Measurements from ENCODE around the gene ALOX15B. TPM values are rescaled to one million over a fixed set of nuclear protein-coding genes. Genes with fewer than 3 reads are reported as not detected.
"Not testable (repeated sequence)": the region's sequence is repeated elsewhere in the genome, so short reads cannot be mapped to it uniquely, and the experiment has no call there.

The ALOX15B gene
- total RNA-seq, 2 donors from 2014 or later = 0.55 to 2.5 TPM

DNA sequence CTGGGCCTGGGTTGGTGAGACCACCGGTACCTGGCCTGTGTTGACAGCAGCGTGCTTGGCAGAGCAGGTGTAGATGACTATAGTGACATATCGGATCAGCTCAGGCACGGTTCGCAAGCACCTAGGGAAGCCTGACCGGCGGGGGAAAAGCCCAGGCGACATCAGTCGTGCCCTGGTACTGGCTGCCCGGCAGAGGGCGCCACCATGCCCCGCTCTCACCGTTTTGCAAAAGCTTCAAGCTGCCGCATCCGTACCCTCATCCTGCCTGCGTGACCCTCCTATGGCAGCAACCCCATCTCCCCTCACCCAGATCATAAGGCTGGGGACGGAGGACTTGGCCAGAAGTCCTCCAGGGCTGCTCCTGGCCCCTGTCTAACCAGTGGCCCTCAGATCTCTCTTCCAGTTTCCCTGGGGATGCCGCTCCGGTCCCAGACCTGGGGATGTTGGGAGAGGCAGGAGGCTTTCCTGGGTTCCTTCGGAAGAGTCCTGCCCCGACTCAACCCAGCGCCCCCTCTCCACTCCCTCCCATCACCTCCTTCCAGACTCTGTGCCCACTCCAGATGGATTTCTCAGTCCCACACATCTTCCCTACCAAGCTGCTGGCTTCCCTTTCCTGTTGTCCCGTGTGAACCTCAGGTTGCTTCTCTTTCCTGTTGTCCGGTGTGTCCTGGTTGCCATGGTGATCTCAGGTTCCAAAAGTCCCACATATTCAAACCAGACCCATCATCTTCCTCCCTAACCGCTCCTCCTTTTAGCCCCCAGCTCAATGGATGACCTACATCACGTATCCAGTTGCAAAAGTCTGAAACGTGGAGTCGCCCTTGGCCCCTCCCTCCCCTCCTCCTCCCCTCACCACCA, 35.0 kb downstream of the ALOX15B start:
- peak; percentile 62 to 80 for DNase-seq
- ATAC-seq = peak; percentile 40
- intact Hi-C loops (cut with DNase I, micrococcal nuclease) = no loop called here

- no peak for ATAC-seq
- no peak for DNase-seq
- intact Hi-C loops (cut with DNase I, micrococcal nuclease) = no loop called here
Measured at GRCh38 chr17:8074554-8074953, 35.7 kb downstream of the ALOX15B start.

- intact Hi-C loops (cut with DNase I, micrococcal nuclease) = no loop called here
- ATAC-seq (no peak), DNase-seq (no peak)
Measured at GRCh38 chr17:8075081-8075480, 36.2 kb downstream of the ALOX15B start.

- no peak for ATAC-seq
- DNase-seq = no peak
- intact Hi-C loops (cut with DNase I, micrococcal nuclease) = no loop called here
Measured at GRCh38 chr17:8075574-8076342, 36.9 kb downstream of the ALOX15B start.

- intact Hi-C loops (cut with DNase I, micrococcal nuclease) = no loop called here
- DNase-seq (no peak), ATAC-seq (no peak)
Measured at GRCh38 chr17:8076502-8077266, 37.8 kb downstream of the ALOX15B start.

DNA sequence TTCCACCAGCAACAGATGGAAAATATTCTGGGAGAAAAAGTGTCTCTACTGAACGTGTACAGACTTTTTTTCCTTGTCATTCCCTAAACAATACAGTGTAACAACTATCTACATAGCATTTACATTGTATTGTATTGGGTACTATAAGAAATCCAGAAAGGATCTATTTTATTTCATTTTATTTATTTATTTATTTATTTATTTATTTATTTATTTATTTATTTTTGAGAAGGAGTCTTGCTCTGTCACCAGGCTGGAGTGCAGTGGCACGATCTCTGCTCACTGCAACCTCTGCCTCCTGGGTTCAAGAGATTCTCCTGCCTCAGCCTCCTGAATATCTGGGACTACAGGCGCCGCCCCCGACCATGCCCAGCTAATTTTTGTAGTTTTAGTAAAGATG, 39.1 kb downstream of the ALOX15B start:
- intact Hi-C loops (cut with DNase I, micrococcal nuclease); ATAC-seq; DNase-seq: not testable (repeated sequence)

DNA sequence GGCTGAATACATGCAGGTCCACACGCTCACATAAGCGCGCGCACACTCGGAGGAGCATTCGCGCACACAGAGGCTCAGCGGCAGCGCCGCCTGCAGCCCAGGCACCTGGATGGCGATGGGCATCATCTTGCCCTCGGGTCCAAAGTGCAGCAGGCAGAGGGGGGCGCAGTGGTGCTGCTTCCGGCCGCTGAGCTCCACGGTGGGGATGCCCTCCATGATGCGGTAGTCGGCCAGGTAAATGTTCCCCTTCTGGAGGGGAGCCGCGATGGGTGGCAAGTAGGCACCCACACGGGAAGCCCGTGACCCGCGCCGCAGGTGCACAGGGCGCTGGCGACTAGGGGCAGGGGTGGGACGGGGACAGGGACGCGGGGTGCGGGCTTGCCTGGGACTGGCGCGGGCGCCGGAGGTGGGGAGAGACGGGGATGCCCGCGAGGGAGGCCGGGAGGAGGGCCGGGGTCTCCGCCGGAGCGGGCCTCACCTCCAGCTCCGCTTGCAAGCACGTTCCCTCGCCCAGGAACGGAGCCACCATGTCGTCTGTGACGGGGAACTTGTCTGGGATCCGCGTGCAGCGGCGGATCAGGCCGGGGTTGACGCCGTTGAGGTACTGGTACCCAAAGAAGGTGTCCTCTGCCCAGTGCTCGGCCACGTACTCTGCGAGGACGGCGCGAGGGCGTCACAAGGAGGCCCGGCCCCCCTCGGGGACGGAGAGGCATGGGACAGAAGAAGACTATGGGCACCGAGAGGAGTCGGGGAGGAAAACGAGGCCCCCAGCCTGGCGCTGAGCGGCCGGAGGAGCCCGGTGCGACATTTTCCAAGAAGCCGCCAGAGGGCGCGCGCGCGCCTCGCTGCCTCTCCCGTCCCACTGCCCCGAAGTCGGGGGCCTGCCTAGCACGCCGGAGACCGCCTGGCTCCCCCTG, 40.7 kb downstream of the ALOX15B start:
- intact Hi-C loops (cut with DNase I, micrococcal nuclease) = loop anchor here in 1 of 2 donors (10.0 kb wide), 1 partner anchor 225 kb away; no protein-coding TSS in a partner anchor
- DNase-seq (peak; percentile 62 to 80), ATAC-seq (peak; percentile 84)

DNA sequence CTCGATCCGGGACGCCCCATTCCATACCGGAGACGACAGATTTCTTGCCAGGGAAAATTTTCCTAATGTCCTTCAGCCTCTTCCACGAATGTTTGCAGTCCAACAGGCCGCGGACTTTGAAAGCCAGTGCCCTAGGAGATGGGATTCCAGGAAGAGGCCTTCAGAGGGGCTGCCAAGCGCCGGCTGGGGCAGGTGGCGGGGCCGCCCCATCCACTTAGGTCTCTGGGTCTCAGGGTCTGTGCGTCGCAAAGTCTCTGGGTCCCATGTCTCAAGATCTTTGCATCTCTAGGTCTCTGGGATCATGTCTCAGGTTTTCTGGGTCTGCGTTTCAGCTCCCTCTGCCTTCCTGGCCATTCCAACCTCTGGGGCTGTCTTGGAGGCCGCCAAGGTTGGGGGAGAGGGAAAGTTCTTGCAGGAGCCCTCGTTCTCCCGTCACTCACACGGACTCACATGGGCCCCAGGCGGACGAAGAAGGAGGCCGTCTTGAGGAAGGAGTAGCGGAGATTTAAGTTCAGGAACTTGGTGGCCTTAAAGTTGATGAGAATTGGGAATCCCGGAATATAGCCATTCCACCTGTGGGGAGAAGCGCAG, 41.4 kb downstream of the ALOX15B start:
- ATAC-seq = no peak
- intact Hi-C loops (cut with DNase I, micrococcal nuclease) = loop anchor here in 1 of 2 donors (10.0 kb wide), 1 partner anchor 224 kb away; no protein-coding TSS in a partner anchor
- DNase-seq = no peak

DNA sequence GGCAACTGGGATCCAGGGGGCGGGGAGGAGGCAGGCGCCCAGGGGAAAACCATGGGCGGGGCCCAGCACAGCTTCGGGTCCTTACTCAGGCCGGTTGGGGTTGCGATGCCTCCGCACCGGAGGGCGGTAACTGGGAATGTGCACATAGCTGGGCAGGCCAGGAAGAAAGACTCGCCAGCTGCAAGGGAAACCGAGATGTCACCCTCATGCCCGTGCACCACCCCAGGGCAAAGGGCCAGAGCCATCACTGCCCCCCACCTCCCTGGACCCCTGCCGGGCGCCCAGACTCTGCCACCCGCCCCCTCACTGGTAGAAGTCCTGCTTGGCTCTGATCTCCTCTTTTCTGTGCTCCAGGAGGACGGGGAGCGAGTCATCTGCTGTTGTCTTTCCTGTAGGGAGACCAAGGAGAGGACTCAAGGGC, 42.0 kb downstream of the ALOX15B start:
- DNase-seq = no peak
- peak; percentile 22 for ATAC-seq
- intact Hi-C loops (cut with DNase I, micrococcal nuclease) = loop anchor here in 1 of 2 donors (10.0 kb wide), 1 partner anchor 224 kb away; no protein-coding TSS in a partner anchor

DNA sequence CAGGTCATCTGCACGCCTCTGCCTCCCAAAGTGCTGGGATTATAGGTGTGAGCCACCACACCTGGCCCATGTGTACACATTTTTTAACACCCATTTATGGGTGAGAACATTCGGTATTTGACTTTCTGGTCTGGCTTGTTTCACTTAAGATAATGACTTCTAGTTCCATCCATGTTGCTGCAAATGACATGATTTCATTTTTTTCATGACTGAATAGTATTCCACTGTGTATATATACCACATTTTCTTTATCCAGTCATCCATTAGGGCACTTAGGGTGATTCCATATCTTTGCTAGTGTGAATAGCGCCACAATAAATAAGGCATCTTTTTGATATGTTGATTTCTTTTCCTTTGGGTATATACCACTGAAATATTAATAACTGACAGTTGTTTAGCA, 43.0 kb downstream of the ALOX15B start:
- DNase-seq = no peak
- ATAC-seq = no peak
- intact Hi-C loops (cut with DNase I, micrococcal nuclease) = loop anchor here in 1 of 2 donors (10.0 kb wide), 1 partner anchor 223 kb away; no protein-coding TSS in a partner anchor

GRCh38 chr17:8082292-8082691, 43.4 kb downstream of the ALOX15B start:
- ATAC-seq (no peak), DNase-seq (no peak)
- intact Hi-C loops (cut with DNase I, micrococcal nuclease) = loop anchor here in 1 of 2 donors (10.0 kb wide), 1 partner anchor 223 kb away; no protein-coding TSS in a partner anchor

DNA sequence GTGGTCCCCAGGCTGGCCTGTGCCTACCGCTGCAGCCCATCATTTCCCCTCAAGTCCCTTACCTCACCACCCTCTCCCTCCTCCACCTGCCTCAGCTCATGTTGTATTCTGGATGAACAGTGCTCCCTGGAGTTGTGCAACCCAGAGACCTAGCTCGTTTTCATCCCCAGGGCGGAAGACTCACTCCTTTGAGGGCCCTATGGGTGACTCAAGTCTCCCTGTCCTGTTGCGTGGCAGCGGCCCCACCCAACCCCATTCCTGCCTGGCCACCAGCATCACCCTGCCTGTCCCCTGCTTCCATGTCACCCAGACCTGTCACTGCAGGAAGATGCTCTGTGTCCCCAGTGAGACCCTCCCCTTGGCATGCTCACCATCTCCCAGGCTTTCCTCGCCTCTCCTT, 45.4 kb downstream of the ALOX15B start:
- ATAC-seq = no peak
- DNase-seq = no peak
- intact Hi-C loops (cut with DNase I, micrococcal nuclease) = loop anchor here in 1 of 2 donors (10.0 kb wide), 1 partner anchor 221 kb away; no protein-coding TSS in a partner anchor

GRCh38 chr17:8087075-8087951, 48.5 kb downstream of the ALOX15B start, which contains the start of gene ALOX12B:
Gene ALOX12B, minus strand, starts transcription at chr17:8087716. Its CDS starts 274 bp downstream, at chr17:8087442.
- intact Hi-C loops (cut with DNase I, micrococcal nuclease) = loop anchor here in 1 of 2 donors (10.0 kb wide), 1 partner anchor 217 kb away; no protein-coding TSS in a partner anchor
- ATAC-seq (no peak), DNase-seq (no peak)

- DNase-seq (no peak), ATAC-seq (no peak)
- intact Hi-C loops (cut with DNase I, micrococcal nuclease) = loop anchor here in 1 of 2 donors (10.0 kb wide), 1 partner anchor 217 kb away; no protein-coding TSS in a partner anchor
Measured at GRCh38 chr17:8087952-8088230, 49.0 kb downstream of the ALOX15B start.

GRCh38 chr17:8089728-8090127, 50.9 kb downstream of the ALOX15B start:
- intact Hi-C loops (cut with DNase I, micrococcal nuclease) = loop anchor here in 1 of 2 donors (10.0 kb wide), 1 partner anchor 215 kb away; no protein-coding TSS in a partner anchor
- DNase-seq (no peak), ATAC-seq (no peak)

DNA sequence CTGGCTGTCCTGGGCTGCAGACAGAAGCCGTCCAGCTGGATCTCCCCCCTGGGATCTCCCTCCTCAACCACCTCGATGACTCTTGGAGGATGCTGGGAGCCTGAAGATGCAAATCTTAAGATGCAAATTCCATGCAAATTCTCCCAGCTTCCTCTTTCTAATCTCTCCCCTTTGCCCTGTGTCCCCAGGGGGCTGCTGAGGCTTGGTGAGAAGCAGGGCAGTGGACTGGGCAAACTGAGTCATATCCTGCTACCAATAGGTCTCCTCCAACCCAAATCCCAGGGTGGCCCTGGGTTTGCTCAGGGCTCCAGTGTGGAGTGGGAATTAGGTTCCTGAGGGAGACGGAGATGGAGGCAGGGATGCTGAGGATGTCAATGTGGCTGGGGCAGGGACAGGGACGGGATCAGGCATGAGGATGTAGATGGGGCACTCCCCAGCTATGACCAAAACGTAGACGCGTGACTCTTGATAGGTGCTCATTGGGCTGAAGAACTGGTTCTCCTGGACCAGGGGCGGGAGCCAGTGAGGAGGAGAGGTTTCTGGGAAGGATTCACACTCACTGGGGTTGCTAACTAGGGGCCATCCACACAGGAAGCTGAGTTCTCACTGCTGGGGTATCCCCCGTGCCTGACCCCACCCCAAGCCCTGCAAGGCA, 52.3 kb downstream of the ALOX15B start:
- intact Hi-C loops (cut with DNase I, micrococcal nuclease) = no loop called here
- DNase-seq (no peak), ATAC-seq (no peak)

Data from left colon (tissue), 2 donors.